Measurements from ENCODE around the gene G0S2.

G0S2 gene

DNA sequence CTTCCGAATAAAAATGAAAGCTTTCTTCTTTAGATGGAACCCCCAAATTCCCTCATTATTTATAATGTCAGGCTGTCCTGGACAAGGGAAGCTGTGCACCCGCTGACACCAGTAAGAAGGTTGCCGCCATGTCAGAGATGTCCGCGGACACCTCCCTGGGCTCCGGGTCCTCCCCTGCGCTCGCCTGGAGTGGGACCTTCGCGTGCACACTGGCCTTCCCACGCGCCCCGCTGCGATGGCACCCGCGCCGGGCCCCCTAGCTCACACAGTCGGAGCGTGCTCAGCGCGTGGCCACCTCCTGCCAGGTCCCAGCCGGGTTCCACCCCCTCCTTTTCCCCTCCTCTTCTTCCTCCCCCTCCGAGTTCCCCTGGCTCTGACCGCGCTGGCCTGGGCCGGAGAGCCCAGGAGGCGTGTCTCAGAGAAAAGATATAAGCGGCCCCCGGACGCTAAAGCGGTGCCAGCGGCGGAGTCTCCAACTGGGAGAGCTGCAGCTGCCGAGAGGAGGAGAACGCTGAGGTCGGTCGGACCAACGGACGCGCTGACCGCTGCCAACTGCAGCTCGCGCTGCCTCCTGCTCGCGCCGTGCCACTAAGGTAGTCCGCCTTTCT, at the start of gene G0S2:
TSS of gene G0S2 (plus strand) at position 456 of the 608 bp plus-strand sequence. CDS start 273 bp downstream, outside the sequence.
- peak; percentile 33 for DNase-seq

DNA sequence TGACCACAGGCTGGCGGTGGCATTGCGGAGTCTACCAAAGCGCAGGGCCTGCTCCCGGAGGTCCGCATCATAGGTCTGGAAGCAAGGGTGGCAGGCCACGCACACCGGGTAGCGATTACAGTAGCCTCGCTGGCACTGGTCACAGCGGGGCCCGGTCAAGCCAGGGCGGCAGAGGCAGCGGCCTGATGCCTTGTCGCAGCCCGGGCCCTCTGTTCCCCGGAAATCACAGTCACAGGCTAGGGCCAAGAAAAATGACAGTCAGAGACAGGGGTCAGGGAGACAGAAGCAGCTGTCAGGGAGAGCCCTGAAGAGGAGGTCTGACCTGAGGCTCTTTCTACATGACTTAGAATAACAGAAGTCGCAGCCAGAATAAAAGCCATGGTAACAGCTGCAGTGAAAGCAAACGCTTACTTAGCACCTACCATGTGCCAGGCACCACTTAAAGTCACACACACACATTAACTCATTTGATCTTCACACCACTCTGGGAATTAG, 49.4 kb upstream of the G0S2 start:
- DNase-seq = no peak

- no peak for DNase-seq
Observed at GRCh38 chr1:209626346-209627026, 48.7 kb upstream of the G0S2 start.

DNA sequence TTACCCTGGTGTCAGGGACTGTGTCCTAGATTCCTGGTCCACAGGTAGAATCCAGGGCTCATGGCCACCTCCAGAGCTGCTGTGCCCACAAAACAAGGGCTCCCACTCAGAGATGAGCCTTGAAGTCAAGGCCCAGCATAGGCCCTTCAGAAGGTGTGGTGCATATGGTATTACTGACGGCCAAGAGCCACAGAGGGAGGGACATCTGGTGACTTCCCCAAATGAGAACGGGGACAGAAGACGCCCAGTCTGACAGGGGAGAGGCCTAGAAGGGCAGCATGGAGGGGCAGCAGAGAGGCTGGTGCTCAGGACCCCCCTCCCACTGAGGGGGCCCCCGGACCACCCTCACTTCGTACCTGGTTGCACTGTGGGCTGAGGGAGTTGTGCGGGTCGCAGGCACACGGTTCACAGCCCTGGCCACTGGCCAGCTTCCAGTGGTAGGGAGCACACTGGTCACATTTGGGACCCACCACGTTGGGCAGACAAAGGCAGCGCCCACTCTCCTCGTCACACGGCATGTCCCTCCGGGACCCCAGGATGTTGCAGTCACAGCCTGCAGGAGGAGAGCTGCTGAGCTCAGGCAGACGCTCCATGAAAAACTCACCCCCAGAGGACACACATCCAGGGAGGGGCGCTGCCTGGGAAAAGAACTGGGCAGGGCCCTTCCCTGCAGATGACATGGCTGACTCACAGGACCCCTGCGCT, 48.0 kb upstream of the G0S2 start:
- DNase-seq = no peak

DNA sequence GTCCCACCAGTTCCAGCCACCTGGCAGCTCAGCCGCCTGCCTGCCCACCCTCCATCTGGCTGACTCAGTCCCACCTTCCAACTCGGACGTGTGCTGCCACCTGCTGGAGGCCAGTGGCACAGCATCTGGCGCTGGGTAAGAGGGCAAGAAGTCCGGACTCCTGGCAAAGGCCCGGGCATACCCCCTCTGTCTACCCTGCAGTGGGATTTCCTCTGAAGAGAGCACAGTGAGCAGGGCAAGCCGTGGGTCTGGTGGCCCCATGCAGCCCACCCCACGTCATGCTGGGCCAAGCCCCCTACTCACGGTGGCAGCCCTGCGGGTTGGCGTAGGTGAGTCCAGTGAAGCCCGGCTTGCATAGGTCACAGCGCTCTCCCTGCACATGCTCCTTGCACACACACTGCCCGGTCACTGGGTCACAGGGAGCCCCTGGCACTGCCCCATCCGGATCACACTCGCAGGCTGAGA, 47.4 kb upstream of the G0S2 start:
- peak; percentile 83 for DNase-seq

GRCh38 chr1:209628618-209629299, 46.5 kb upstream of the G0S2 start:
- no peak for DNase-seq

DNA sequence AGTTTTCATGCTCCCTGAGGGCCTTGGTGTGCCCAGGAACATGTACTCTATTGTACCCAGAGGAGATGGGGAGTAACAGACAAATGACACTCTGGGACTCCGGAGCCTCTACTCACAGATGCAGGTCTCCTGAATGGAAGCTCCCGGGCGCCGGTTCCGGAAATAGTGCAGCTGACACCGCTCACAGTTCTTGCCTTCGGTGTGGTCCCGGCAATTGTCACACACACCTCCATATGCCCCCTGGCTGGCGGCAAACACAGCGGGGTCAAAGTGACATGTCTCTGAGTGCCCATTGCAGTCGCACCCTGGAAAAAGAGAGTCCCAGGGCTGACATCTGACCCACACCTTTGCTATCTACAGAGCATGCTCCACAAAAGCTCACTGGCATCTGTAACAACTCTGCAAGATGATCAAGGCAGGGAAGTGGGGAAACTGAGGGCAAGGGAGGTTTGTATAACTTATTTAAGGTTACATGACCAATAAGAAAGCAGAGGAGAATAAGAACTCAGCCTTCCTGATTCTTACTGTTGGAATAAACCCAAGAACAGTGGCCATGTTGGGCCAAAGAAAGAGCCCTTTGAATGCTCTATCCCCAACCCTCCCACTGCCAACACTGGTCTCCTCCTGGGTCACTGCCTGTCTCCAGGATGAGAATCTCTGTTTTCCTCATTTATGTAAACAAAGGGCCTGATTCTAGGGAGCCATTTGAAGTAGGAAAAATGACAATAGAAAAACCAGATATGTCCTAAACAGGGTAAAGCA, 45.4 kb upstream of the G0S2 start:
- DNase-seq = no peak

- DNase-seq = no peak
Observed at GRCh38 chr1:209630383-209631225, 44.6 kb upstream of the G0S2 start.

- DNase-seq = no peak
Observed at GRCh38 chr1:209633335-209633997, 41.7 kb upstream of the G0S2 start.

GRCh38 chr1:209634005-209634737, 41.0 kb upstream of the G0S2 start:
- no peak for DNase-seq

GRCh38 chr1:209635850-209636249, 39.4 kb upstream of the G0S2 start:
- no peak for DNase-seq

GRCh38 chr1:209641832-209642172, 33.4 kb upstream of the G0S2 start:
- DNase-seq = no peak

DNA sequence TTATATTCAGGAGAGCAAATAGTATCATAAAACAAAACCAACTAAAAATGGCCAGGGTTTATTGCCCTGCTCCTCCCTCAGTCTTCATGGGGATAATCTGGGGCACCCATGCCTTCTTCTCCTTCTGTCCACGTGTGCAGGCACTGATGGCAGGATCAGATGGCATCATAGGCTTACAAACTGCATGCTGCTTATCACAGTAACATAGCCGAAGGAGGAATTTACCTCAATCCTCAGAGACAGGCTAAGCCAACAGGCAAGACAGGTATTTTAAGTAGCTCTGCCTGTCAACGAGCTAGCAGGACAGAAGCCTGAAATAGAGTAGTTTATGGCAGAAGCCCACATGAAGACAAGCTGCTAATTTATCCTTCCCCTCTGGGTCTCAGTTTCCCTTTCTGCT, 32.4 kb upstream of the G0S2 start:
- DNase-seq = no peak

DNA sequence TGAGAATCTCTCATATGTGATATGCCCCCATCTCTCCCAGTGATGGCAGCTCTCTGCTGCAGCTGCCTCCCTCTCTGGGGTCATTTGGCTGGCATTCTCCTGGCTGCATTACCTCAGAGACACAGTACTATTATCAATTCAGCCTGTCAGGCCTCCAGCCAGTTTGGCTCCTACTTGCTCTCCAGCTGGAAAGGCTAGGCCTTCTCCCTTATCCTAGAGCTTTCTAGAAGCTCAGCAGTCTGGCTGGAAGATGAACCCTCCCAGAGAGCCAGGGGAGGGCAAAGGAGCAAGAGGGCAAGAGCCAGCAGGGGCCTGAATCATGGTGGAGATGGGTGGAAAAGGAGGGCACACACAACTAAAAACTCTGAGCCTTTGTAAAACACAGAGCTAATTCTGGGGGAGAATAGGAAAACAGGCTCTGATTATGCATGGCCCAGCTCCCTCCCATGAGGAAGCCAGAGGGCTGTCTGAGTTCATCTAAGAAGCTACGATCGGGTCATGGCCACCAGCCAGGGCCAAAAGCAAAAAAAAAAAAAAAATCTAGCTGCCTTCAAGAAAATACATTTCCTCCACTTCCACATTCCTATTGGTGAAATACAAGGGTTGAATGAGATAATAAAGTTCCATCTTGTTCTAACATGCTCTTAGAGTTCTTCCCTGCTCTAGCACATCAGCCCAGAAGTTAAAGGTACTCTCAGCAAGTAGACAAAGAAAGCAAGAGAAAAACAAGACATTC, 31.8 kb upstream of the G0S2 start:
- DNase-seq = no peak

- no peak for DNase-seq
Observed at GRCh38 chr1:209645574-209646452, 29.4 kb upstream of the G0S2 start.

- DNase-seq = no peak
Observed at GRCh38 chr1:209646558-209646957, 28.7 kb upstream of the G0S2 start.

DNA sequence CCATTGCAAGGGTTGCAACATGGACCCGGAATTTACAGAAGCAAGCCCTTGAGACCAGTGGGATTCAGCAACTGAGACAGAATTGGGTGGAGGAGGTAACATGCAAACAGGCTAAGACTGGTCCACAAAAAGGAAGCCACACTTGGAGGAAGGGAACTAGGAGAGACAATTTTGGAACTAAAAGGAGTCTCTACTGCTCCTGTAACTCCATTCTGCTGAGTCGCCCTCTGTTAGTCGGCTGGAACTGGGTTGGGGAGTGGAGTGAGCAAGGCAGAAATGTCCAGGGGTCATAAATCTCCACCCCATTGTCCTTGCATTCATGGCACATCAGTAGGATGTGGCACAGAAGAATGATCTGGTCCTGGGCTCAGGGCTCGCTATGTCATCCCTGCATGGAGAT, 28.1 kb upstream of the G0S2 start:
- DNase-seq = no peak

- DNase-seq = no peak
Observed at GRCh38 chr1:209648346-209648745, 26.9 kb upstream of the G0S2 start.

Measured in activated CD8-positive, alpha-beta memory T cell treated with anti-CD3 and anti-CD28 coated beads, Interleukin-2, amount 50 U/mL, for 4 hours (primary cell).